GM12878 (cell line): ENCODE results near the gene ADGRD1. TPM values are rescaled to one million over a fixed set of nuclear protein-coding genes. Genes with fewer than 3 reads are reported as not detected.

Experiments used
- ATAC-seq: fragments of 200-7000 bp; cut with Tn5 transposase; 3 replicates; pipeline ENCODE4 v1.9.1; 2020; ENCODE audit warnings: mild to moderate bottlenecking, moderate library complexity
- BruUV-seq: library from RNA; stranded (reverse); fragments of 400-500 nt; replicated peaks from 2 replicates; lab custom pipeline; 2021; lab: Mats Ljungman, UMichigan
- CTCF ChIA-PET: fragments of 300-600 bp; sonication (Branson Sonifier 250); formaldehyde crosslinking; extraction: SDS; loops from one replicate; lab custom pipeline; 2021; ENCODE audit warnings: inconsistent platforms; lab: Yijun Ruan, JAX
- POLR2A ChIA-PET: fragments of 350-600 bp; formaldehyde crosslinking; extraction: SDS; loops from one replicate; lab custom pipeline; 2021; ENCODE audit warnings: inconsistent platforms; lab: Charles Lee
- RAD21 ChIA-PET: fragments of 300-600 bp; sonication (Branson Sonifier 250); formaldehyde crosslinking; loops from one replicate; lab custom pipeline; 2023; ENCODE audit warnings: antibody characterized with exemption; ENCODE audit not compliant: unreplicated experiment; lab: Charles Lee
- SMC1A ChIA-PET: fragments of 300-600 bp; sonication (Branson Sonifier 250); formaldehyde crosslinking; loops from one replicate; lab custom pipeline; 2023; ENCODE audit not compliant: unreplicated experiment, uncharacterized antibody; lab: Charles Lee
- DNase-seq: peaks from one replicate; pipeline ENCODE4 v3.0.0-alpha.2; 2011; ENCODE audit warnings: low read depth, low spot score
- FAIRE-seq: peaks from 3 replicates; lab custom pipeline; 2011; peaks lifted over from hg19 to GRCh38; lab: Jason Lieb, UNC
- H2AFZ ChIP-seq: 2 replicates; pipeline ENCODE4 v1.6.0; 2011; ENCODE audit warnings: low read depth, low read length, control low read depth; ENCODE audit not compliant: control insufficient read depth
- H3K27ac ChIP-seq: 2 replicates; pipeline ENCODE4 v1.5.1; 2011; ENCODE audit warnings: control low read depth; ENCODE audit not compliant: control insufficient read depth, insufficient read depth
- H3K27me3 ChIP-seq, 2 experiments: replicated peaks in 1 of 2; 2 replicates each; pipeline versions ENCODE4 v1.6.0 to v1.6.1; 2011; ENCODE audit warnings: low read length in 1 of 2; ENCODE audit not compliant: control insufficient read depth in 2 of 2, insufficient read depth in 2 of 2
- H3K36me3 ChIP-seq, 2 experiments: 2 replicates each; pipeline ENCODE4 v1.5.1; 2011; ENCODE audit warnings: low read length in 1 of 2; ENCODE audit not compliant: control insufficient read depth in 2 of 2, insufficient read depth in 2 of 2
- H3K4me1 ChIP-seq: 2 replicates; pipeline ENCODE4 v1.6.1; 2011; ENCODE audit warnings: mild to moderate bottlenecking, low read length, moderate library complexity, mixed read lengths; ENCODE audit not compliant: control insufficient read depth, insufficient read depth
- H3K4me2 ChIP-seq: 2 replicates; pipeline ENCODE4 v1.6.0; 2011; ENCODE audit warnings: control low read depth; ENCODE audit not compliant: control insufficient read depth, insufficient read depth
- H3K4me3 ChIP-seq: fragments of 200-600 bp; sonication (generic); 2 replicates; pipeline ENCODE4 v1.5.1; 2016
- H3K79me2 ChIP-seq: 2 replicates; pipeline ENCODE4 v1.6.0; 2011; ENCODE audit warnings: low read length; ENCODE audit not compliant: control insufficient read depth, insufficient read depth
- H3K9ac ChIP-seq: 2 replicates; pipeline ENCODE4 v1.8.0; 2011; ENCODE audit warnings: low read length, control low read depth, mixed read lengths; ENCODE audit not compliant: control insufficient read depth, insufficient read depth
- H3K9me3 ChIP-seq: replicated peaks from 3 replicates; pipeline ENCODE4 v1.5.1; 2011; ENCODE audit warnings: mild to moderate bottlenecking, low read length; ENCODE audit not compliant: control insufficient read depth, insufficient read depth
- H4K20me1 ChIP-seq: 2 replicates; pipeline ENCODE4 v1.6.0; 2011; ENCODE audit not compliant: control insufficient read depth, insufficient read depth
- BACH1 ChIP-seq: fragments of 450-650 bp; IDR thresholded peaks from 2 replicates; pipeline ENCODE4 v1.6.1; 2017; ENCODE audit warnings: mild to moderate bottlenecking, borderline replicate concordance
- CHD2 ChIP-seq: IDR thresholded peaks from 2 replicates; pipeline ENCODE4 v1.6.1; 2011; ENCODE audit warnings: low read depth, low read length, improper control_type of control experiment, borderline replicate concordance
- CREM ChIP-seq: IDR thresholded peaks from 2 replicates; pipeline ENCODE4 v1.6.1; 2014; ENCODE audit warnings: antibody characterized with exemption, low read depth
- DPF2 ChIP-seq: fragments of 450-650 bp; IDR thresholded peaks from 2 replicates; pipeline ENCODE4 v1.6.1; 2017; ENCODE audit warnings: mild to moderate bottlenecking
- EED ChIP-seq: sonication (generic); IDR thresholded peaks from 2 replicates; pipeline ENCODE4 v1.6.1; 2016; ENCODE audit warnings: antibody characterized with exemption, low read depth
- EGR1 ChIP-seq, 2 experiments: IDR thresholded peaks; 1 replicate in 1 of 2; 2 replicates in 1 of 2; pipeline ENCODE4 v1.6.1; 2011 to 2012; ENCODE audit warnings: low read depth in 2 of 2, low read length in 2 of 2, borderline replicate concordance in 1 of 2, mild to moderate bottlenecking in 1 of 2, moderate library complexity in 1 of 2
- JUNB ChIP-seq: IDR thresholded peaks from 2 replicates; pipeline ENCODE4 v1.6.1; 2016; ENCODE audit warnings: antibody characterized with exemption, mild to moderate bottlenecking
- LARP7 ChIP-seq: fragments of 450-650 bp; IDR thresholded peaks from 2 replicates; pipeline ENCODE4 v1.6.1; 2017; ENCODE audit warnings: mild to moderate bottlenecking
- MYC ChIP-seq: IDR thresholded peaks from 2 replicates; pipeline ENCODE4 v1.6.1; 2011; ENCODE audit warnings: mild to moderate bottlenecking, low read length, moderate library complexity, inconsistent platforms; ENCODE audit not compliant: insufficient read depth, insufficient replicate concordance, insufficient read length, severe bottlenecking
- NR2C1 ChIP-seq: fragments of 450-650 bp; IDR thresholded peaks from 2 replicates; pipeline ENCODE4 v1.6.1; 2017; ENCODE audit warnings: antibody characterized with exemption, mild to moderate bottlenecking, moderate library complexity
- RBBP5 ChIP-seq: fragments of 200-600 bp; sonication (generic); conservative IDR thresholded peaks from 2 replicates; pipeline ENCODE4 v1.6.1; 2016
- SMAD1 ChIP-seq: fragments of 450-650 bp; IDR thresholded peaks from 2 replicates; pipeline ENCODE4 v1.6.1; 2018; ENCODE audit warnings: mild to moderate bottlenecking, low read depth; ENCODE audit not compliant: partially characterized antibody
- SMARCA5 ChIP-seq: fragments of 450-650 bp; IDR thresholded peaks from 2 replicates; pipeline ENCODE4 v1.6.1; 2017; ENCODE audit warnings: mild to moderate bottlenecking
- SREBF2 ChIP-seq: IDR thresholded peaks from 2 replicates; pipeline ENCODE4 v1.6.1; 2012; ENCODE audit warnings: mild to moderate bottlenecking, low read length
- STAT3 ChIP-seq: IDR thresholded peaks from 2 replicates; pipeline ENCODE4 v1.6.1; 2011; ENCODE audit warnings: low read depth, low read length, improper control_type of control experiment
- TARDBP ChIP-seq: IDR thresholded peaks from 2 replicates; pipeline ENCODE4 v1.6.1; 2016; ENCODE audit warnings: borderline replicate concordance
- USF1 ChIP-seq: IDR thresholded peaks from 2 replicates; pipeline ENCODE4 v1.6.1; 2011; ENCODE audit warnings: borderline replicate concordance, low read depth, mild to moderate bottlenecking, moderate library complexity, mixed read lengths, low read length; ENCODE audit not compliant: insufficient read depth; ENCODE audit errors: extremely low read length
- ZNF274 ChIP-seq: IDR thresholded peaks from one replicate; pipeline ENCODE4 v1.8.0; 2011; ENCODE audit not compliant: insufficient read length, insufficient read depth
- ZSCAN29 ChIP-seq: fragments of 450-650 bp; IDR thresholded peaks from 2 replicates; pipeline ENCODE4 v1.6.1; 2017; ENCODE audit warnings: mild to moderate bottlenecking, moderate library complexity
- WGBS: methylation state at CpG from one replicate; pipeline ENCODE4 v1.1.6; 2016; ENCODE audit warnings: low lambda C conversion rate; ENCODE audit not compliant: insufficient replicate concordance, insufficient coverage; ENCODE audit errors: missing lambda C conversion rate; 5-methylcytosine and 5-hydroxymethylcytosine counted together
- in situ Hi-C: fragments of 300-500 bp; cut with MboI; formaldehyde crosslinking; loops from 9 replicates; pipeline ENCODE4 v1.14.3; 2018; ENCODE audit warnings: mixed read lengths
- intact Hi-C: fragments of 100-400 bp; cut with micrococcal nuclease; formaldehyde crosslinking; loops from one replicate; pipeline ENCODE4 v1.14.2; 2022; ENCODE audit not compliant: unreplicated experiment
- polyA plus RNA-seq, 11 experiments: library from polyadenylated mRNA; depleted of rRNA in 4 of 11; unstranded in 6 of 11; stranded (reverse) in 5 of 11; fragments of >200 nt; fragmentation: Nextera tagmentation in 4 of 11; fragmentation: Illumina TruSeq in 1 of 11; extraction: Ambion mirVana in 4 of 11; extraction: Trizol in 1 of 11; gene quantifications; 1 replicate in 1 of 11; 2 replicates in 10 of 11; pipeline versions ENCODE4 v1.2.1 to v1.2.3, GENCODE V29; 2011 to 2016; ENCODE audit warnings: inconsistent platforms in 2 of 11, missing spikeins in 2 of 11, low read depth in 1 of 11
- total RNA-seq, 4 experiments: library from RNA; depleted of rRNA in 3 of 4; stranded (reverse); fragments of >200 nt in 3 of 4; fragmentation: Illumina TruSeq in 1 of 4; extraction: Trizol in 1 of 4; gene quantifications; 2 replicates each; pipeline versions ENCODE4 v1.2.1 to v1.2.3, GENCODE V29; 2013 to 2021
- TF ChIP-seq, protein P1 (sequence below): fragments of 150-350 bp; IDR thresholded peaks from 2 replicates; pipeline ENCODE4 v1.6.1; 2014; ENCODE audit warnings: mild to moderate bottlenecking, low read depth, low read length
- TF ChIP-seq, protein P2 (sequence below): IDR thresholded peaks from 2 replicates; pipeline ENCODE4 v1.6.1; 2012; ENCODE audit warnings: low read depth, low read length, improper control_type of control experiment

The ADGRD1 gene
- total and polyA plus RNA-seq, 10 of the 15 experiments (the other 5 are each of a cell fraction or from before 2014, with no cell fraction given), result 0.15 to 12.7 (median 1.2) TPM

GRCh38 chr12:130970165-130970907, 16.6 kb downstream of the ADGRD1 start (continued):
- TF ChIP-seq SREBF2, result no peak
- peak; percentile 19; the same call in 1 of the 2 replicates for TF ChIP-seq EED
- peak; percentile 42; the same call in 1 of the 2 replicates for TF ChIP-seq BACH1
- no peak for TF ChIP-seq ZNF274
- TF ChIP-seq SMAD1, result no peak
- no peak for TF ChIP-seq JUNB
- TF ChIP-seq TARDBP, result no peak
- no peak for TF ChIP-seq CREM
- TF ChIP-seq, protein P1, sequence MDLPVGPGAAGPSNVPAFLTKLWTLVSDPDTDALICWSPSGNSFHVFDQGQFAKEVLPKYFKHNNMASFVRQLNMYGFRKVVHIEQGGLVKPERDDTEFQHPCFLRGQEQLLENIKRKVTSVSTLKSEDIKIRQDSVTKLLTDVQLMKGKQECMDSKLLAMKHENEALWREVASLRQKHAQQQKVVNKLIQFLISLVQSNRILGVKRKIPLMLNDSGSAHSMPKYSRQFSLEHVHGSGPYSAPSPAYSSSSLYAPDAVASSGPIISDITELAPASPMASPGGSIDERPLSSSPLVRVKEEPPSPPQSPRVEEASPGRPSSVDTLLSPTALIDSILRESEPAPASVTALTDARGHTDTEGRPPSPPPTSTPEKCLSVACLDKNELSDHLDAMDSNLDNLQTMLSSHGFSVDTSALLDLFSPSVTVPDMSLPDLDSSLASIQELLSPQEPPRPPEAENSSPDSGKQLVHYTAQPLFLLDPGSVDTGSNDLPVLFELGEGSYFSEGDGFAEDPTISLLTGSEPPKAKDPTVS, result no peak

DNA sequence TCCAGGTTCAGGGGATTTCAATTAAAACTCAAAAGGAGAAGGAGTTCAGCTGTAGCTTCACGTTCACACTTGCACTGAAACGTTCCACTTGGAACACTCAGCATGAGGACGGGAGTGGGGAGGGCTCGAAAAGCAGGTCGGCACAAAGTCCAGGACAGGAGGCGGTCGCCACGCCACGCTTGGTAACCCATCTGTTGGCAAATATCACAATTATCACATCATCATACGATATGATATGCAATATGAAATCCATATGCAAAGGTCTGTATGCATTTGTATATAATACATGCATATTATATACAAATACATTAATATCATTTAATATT, 17.2 kb downstream of the ADGRD1 start:
- H3K4me1 ChIP-seq, result peaks cover 5% of the 10 kb centered on the region; the same call in 1 of the 2 replicates
- ChIA-PET CTCF (interaction anchor here (0.6 to 2.4 kb wide), 7 partner anchors 10 to 161 kb away, joined by 3 to 11 read pairs (median 3); partner anchors contain the start of gene ADGRD1), POLR2A (interaction anchor here (1.7 to 2.0 kb wide), 2 partner anchors 9 to 32 kb away, joined by 6 to 10 read pairs; no protein-coding TSS in a partner anchor), RAD21 (interaction anchor here (0.8 to 2.6 kb wide), 7 partner anchors 9 to 161 kb away, joined by 3 to 18 read pairs (median 5); partner anchors contain the start of gene ADGRD1), SMC1A (interaction anchor here (1.0 to 3.6 kb wide), 7 partner anchors 9 to 122 kb away, joined by 3 to 23 read pairs (median 4); partner anchors contain the start of gene ADGRD1)
- H3K4me2 ChIP-seq, result peak overlapping the region; percentile 54
- in situ Hi-C loops, result no loop called here
- H3K27ac ChIP-seq, result no peak overlapping the region
- no peak overlapping the region for H3K9ac ChIP-seq
- H3K79me2 ChIP-seq, result no peaks in the 10 kb centered on the region
- no peaks in the 10 kb centered on the region for H4K20me1 ChIP-seq
- H3K36me3 ChIP-seq, result no peaks in the 10 kb centered on the region
- ATAC-seq, result peak; percentile 56
- H3K9me3 ChIP-seq, result no peaks in the 10 kb centered on the region
- no peak for FAIRE-seq
- no peak for DNase-seq
- 0 out of 2 replicates have a peak overlapping the region, but pooled peaks have one; percentile 35 for H3K4me3 ChIP-seq
- intact Hi-C loops, result loop anchor here (2.0 kb wide), 1 partner anchor 122 kb away; no protein-coding TSS in a partner anchor
- WGBS, result 3% methylated on average over 10 of the region's 10 CpGs
- H3K27me3 ChIP-seq, result no peaks in the 10 kb centered on the region
- BruUV-seq, result no TSS peak
- H2AFZ ChIP-seq, result no peak overlapping the region
- TF ChIP-seq, protein P2, sequence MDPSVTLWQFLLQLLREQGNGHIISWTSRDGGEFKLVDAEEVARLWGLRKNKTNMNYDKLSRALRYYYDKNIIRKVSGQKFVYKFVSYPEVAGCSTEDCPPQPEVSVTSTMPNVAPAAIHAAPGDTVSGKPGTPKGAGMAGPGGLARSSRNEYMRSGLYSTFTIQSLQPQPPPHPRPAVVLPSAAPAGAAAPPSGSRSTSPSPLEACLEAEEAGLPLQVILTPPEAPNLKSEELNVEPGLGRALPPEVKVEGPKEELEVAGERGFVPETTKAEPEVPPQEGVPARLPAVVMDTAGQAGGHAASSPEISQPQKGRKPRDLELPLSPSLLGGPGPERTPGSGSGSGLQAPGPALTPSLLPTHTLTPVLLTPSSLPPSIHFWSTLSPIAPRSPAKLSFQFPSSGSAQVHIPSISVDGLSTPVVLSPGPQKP, result no peak
- TF ChIP-seq RBBP5 (no peak), MYC (no peak), LARP7 (no peak), SMARCA5 (no peak), DPF2 (0 out of 2 replicates have a peak, but pooled peaks have one; percentile 0), STAT3 (no peak), CHD2 (no peak), EGR1 (IDR thresholded peaks at IDR 0.05; ENCODE audit: borderline replicate concordance in 1 of 2, low read depth in 2 of 2, low read length in 2 of 2) (no peak), NR2C1 (no peak), USF1 (no peak), ZSCAN29 (no peak)
